ENCODE results near the gene RAD51B.

DNA sequence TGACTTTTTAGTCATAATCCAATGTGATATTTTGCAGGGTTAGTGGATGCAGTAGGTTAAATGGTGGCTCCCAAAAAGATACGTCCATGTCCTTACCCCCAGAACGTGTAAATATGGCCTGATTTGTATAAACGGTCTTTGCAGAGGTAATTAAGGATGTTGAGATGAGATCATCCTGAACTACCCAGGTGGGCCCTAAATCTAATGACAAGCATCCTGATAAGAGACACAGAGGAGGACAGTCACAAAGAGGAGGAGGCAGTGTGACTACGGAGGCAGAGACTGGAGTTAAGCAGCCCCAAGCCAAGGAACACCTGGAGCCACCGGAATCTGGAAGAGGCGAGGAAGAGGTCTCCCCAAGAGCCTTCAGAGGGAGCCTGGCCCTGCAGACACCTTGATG, 679.9 kb downstream of the RAD51B start:
- TF ChIP-seq POLR2A (IDR thresholded peaks at IDR 0.05; ENCODE audit: low read depth, low read length) (no peak), POLR2AphosphoS5 (IDR thresholded peaks at IDR 0.05; ENCODE audit: low read depth, low read length) (no peak), TAF1 (IDR thresholded peaks at IDR 0.05; ENCODE audit: low read depth, low read length) (no peak), SPI1 (IDR thresholded peaks at IDR 0.05; ENCODE audit: low read depth, low read length) (no peak)

All from GM12891 (cell line).